ENCODE data around the gene AGAP1. TPM values are rescaled to one million over a fixed set of nuclear protein-coding genes. Genes with fewer than 3 reads are reported as not detected.

Gene AGAP1
- total RNA-seq, 1 experiment from 2014 or later, result 25.8 TPM

- Mint-ChIP-seq H3K4me3 (no peak overlapping the region), H3K9me3 (peaks cover 7 to 8% of the 10 kb centered on the region in 2 experiments)
- WGBS (ENCODE audit: extremely low coverage, insufficient read length, low lambda C conversion rate), result no CpG with 5 or more reads among the region's 7 CpGs
Observed at GRCh38 chr2:235569837-235570236, 76.0 kb downstream of the AGAP1 start.

More at GRCh38 chr2:235569837-235570236, 76.0 kb downstream of the AGAP1 start:
- Histone ChIP-seq H3K79me1 (ENCODE audit: insufficient read depth, low read depth, low read length, poor library complexity, severe bottlenecking) (no peaks in the 10 kb centered on the region), H4K5ac (ENCODE audit: insufficient read length, low read depth, low read length) (no peak overlapping the region), H2BK12ac (ENCODE audit: insufficient read length, low read depth, low read length) (no peak overlapping the region), H3K4ac (ENCODE audit: low read depth, low read length) (no peak overlapping the region), H3K9ac (ENCODE audit: extremely low read depth, insufficient read length, low read length) (no peak overlapping the region), H3T11ph (ENCODE audit: low read length) (no peak overlapping the region), H4K91ac (ENCODE audit: insufficient read length, low read depth, low read length) (no peak overlapping the region), H3K27me3 (ENCODE audit: insufficient read depth, low read length) (no peaks in the 10 kb centered on the region), H4K8ac (replicated peaks; ENCODE audit: insufficient read length, low read depth, low read length) (no peak overlapping the region), H3K18ac (ENCODE audit: insufficient read length, low read depth, low read length) (no peak overlapping the region), H3K56ac (ENCODE audit: insufficient read length, low read depth, low read length) (no peak overlapping the region), H3K27ac (ENCODE audit: insufficient read length, low read depth, low read length) (no peak overlapping the region), H3K14ac (ENCODE audit: insufficient read depth, low read length) (no peak overlapping the region), H3K79me2 (ENCODE audit: insufficient read depth, low read length) (peaks cover 2% of the 10 kb centered on the region; the same call in 1 of the 2 replicates), H2AK5ac (ENCODE audit: insufficient read length, low read length) (no peak overlapping the region), H4K20me1 (ENCODE audit: control insufficient read depth, insufficient read depth, insufficient read length) (no peaks in the 10 kb centered on the region), H2BK20ac (ENCODE audit: low read depth, low read length, poor library complexity, severe bottlenecking) (no peak overlapping the region), H2BK15ac (ENCODE audit: low read depth, low read length) (0 out of 2 replicates have a peak overlapping the region, but pooled peaks have one; percentile 82), H3K4me2 (ENCODE audit: insufficient read depth, insufficient read length, low read length) (no peak overlapping the region), H3K23ac (ENCODE audit: insufficient read length, low read depth, low read length) (no peak overlapping the region), H2BK5ac (ENCODE audit: insufficient read length, low read length) (no peak overlapping the region), H2AFZ (ENCODE audit: low read length) (no peak overlapping the region), H2BK120ac (ENCODE audit: low read depth, low read length, poor library complexity, severe bottlenecking) (no peak overlapping the region), H3K4me1 (ENCODE audit: insufficient read depth, low read length) (0 out of 2 replicates have a peak, but pooled peaks cover 2% of the 10 kb centered on the region), H3K23me2 (ENCODE audit: insufficient read length, low read depth, low read length, poor library complexity, severe bottlenecking) (no peaks in the 10 kb centered on the region), H3K9me3 (ENCODE audit: control insufficient read depth, low read depth, low read length) (peaks cover 7% of the 10 kb centered on the region)
- peaks cover 38 to 40% of the 10 kb centered on the region in 2 experiments for H3K4me1 Mint-ChIP-seq
- no peak for DNase-seq
- TF ChIP-seq CTCF (conservative IDR thresholded peaks at IDR 0.05), result no peak
- H3K36me3 Mint-ChIP-seq (ENCODE audit: insufficient read depth in 1 of 3, low read depth in 3 of 3), result peaks cover 10 to 19% (median 10%) of the 10 kb centered on the region in 3 experiments
- H3K27ac Mint-ChIP-seq, result peak overlapping the region in 2 of 3 experiments; percentile 6 to 71; a peak in 3 of 7 replicates
- no peaks in the 10 kb centered on the region; the same call in 1 of the 2 replicates for H3K27me3 Mint-ChIP-seq (ENCODE audit: low read depth)

Measured in H9 (cell line).